GM23248 (cell line): Measurements from ENCODE around the gene RXRA. TPM values are rescaled to one million over a fixed set of nuclear protein-coding genes. Genes with fewer than 3 reads are reported as not detected.

Experiments used
- DNase-seq: peaks from one replicate; pipeline ENCODE4 v3.0.0-alpha.2; 2015
- H2AFZ ChIP-seq: fragments of 200-600 bp; sonication (generic); 2 replicates; pipeline ENCODE4 v1.6.1; 2016; ENCODE audit warnings: antibody characterized with exemption
- H3F3A ChIP-seq: fragments of 200-600 bp; sonication (generic); 2 replicates; pipeline ENCODE4 v1.6.1; 2016; ENCODE audit warnings: mild to moderate bottlenecking, antibody characterized with exemption, mixed run types; ENCODE audit not compliant: insufficient read depth
- H3K27ac ChIP-seq: fragments of 200-600 bp; sonication (generic); 2 replicates; pipeline ENCODE4 v1.5.1; 2016; ENCODE audit warnings: mild to moderate bottlenecking
- H3K27me3 ChIP-seq: fragments of 200-600 bp; sonication (generic); replicated peaks from 2 replicates; pipeline ENCODE4 v1.6.1; 2016; ENCODE audit warnings: mild to moderate bottlenecking; ENCODE audit not compliant: insufficient read depth
- H3K36me3 ChIP-seq: fragments of 200-600 bp; sonication (generic); 2 replicates; pipeline ENCODE4 v1.6.1; 2016; ENCODE audit warnings: low read depth, mild to moderate bottlenecking
- H3K4me1 ChIP-seq: fragments of 200-600 bp; sonication (generic); 2 replicates; pipeline ENCODE4 v1.6.1; 2016; ENCODE audit warnings: mild to moderate bottlenecking; ENCODE audit not compliant: insufficient read depth
- H3K4me2 ChIP-seq: fragments of 200-600 bp; sonication (generic); one replicate; pipeline ENCODE4 v1.6.1; 2016; ENCODE audit warnings: mild to moderate bottlenecking; ENCODE audit not compliant: unreplicated experiment
- H3K4me3 ChIP-seq: fragments of 200-600 bp; sonication (generic); 2 replicates; pipeline ENCODE4 v1.5.1; 2016; ENCODE audit warnings: mild to moderate bottlenecking
- H3K79me2 ChIP-seq: fragments of 200-600 bp; sonication (generic); 2 replicates; pipeline ENCODE4 v1.6.1; 2016; ENCODE audit warnings: mild to moderate bottlenecking; ENCODE audit not compliant: insufficient read depth
- H3K9ac ChIP-seq: fragments of 200-600 bp; sonication (generic); 2 replicates; pipeline ENCODE4 v1.6.1; 2016; ENCODE audit warnings: mild to moderate bottlenecking
- H3K9me2 ChIP-seq: fragments of 200-600 bp; sonication (generic); 2 replicates; pipeline ENCODE4 v1.6.1; 2016; ENCODE audit warnings: mixed run types, mild to moderate bottlenecking, moderate library complexity; ENCODE audit not compliant: insufficient read depth
- H3K9me3 ChIP-seq: fragments of 200-600 bp; sonication (generic); one replicate; pipeline ENCODE4 v1.6.1; 2017; ENCODE audit warnings: low read depth
- H4K20me1 ChIP-seq: fragments of 200-600 bp; sonication (generic); 2 replicates; pipeline ENCODE4 v1.6.0; 2016; ENCODE audit not compliant: insufficient read depth
- EZH2 ChIP-seq: fragments of 200-600 bp; sonication (generic); IDR thresholded peaks from 2 replicates; pipeline ENCODE4 v1.6.1; 2018; ENCODE audit warnings: antibody characterized with exemption, mild to moderate bottlenecking; ENCODE audit not compliant: insufficient read depth, poor library complexity, severe bottlenecking
- EZH2phosphoT487 ChIP-seq: fragments of 200-600 bp; sonication (generic); IDR thresholded peaks from 2 replicates; pipeline ENCODE4 v1.6.1; 2018; ENCODE audit warnings: antibody characterized with exemption, moderate library complexity, mild to moderate bottlenecking, low read depth; ENCODE audit not compliant: insufficient read depth
- WGBS, 2 experiments: methylation state at CpG; one replicate each; pipeline ENCODE4 v1.1.6; 2015 to 2017; ENCODE audit warnings: low lambda C conversion rate in 2 of 2, low coverage in 1 of 2; ENCODE audit errors: missing lambda C conversion rate in 2 of 2; 5-methylcytosine and 5-hydroxymethylcytosine counted together
- in situ Hi-C: fragments of 300-500 bp; cut with MboI; formaldehyde crosslinking; loops from 2 replicates; pipeline ENCODE4 v1.15.0; 2020
- polyA plus RNA-seq: library from polyadenylated mRNA; unstranded; fragments of >200 nt; fragmentation: Nextera tagmentation; extraction: Ambion mirVana; gene quantifications from 2 replicates; pipeline ENCODE4 v1.2.1, GENCODE V29; 2016
- total RNA-seq: library from RNA; depleted of rRNA; stranded (reverse); fragments of >200 nt; shearing (Covaris generic); gene quantifications from 2 replicates; pipeline ENCODE4 v1.2.3, GENCODE V29; 2014

Gene RXRA
- total and polyA plus RNA-seq, 2 experiments from 2014 or later, result 3.9 to 34.8 TPM

DNA sequence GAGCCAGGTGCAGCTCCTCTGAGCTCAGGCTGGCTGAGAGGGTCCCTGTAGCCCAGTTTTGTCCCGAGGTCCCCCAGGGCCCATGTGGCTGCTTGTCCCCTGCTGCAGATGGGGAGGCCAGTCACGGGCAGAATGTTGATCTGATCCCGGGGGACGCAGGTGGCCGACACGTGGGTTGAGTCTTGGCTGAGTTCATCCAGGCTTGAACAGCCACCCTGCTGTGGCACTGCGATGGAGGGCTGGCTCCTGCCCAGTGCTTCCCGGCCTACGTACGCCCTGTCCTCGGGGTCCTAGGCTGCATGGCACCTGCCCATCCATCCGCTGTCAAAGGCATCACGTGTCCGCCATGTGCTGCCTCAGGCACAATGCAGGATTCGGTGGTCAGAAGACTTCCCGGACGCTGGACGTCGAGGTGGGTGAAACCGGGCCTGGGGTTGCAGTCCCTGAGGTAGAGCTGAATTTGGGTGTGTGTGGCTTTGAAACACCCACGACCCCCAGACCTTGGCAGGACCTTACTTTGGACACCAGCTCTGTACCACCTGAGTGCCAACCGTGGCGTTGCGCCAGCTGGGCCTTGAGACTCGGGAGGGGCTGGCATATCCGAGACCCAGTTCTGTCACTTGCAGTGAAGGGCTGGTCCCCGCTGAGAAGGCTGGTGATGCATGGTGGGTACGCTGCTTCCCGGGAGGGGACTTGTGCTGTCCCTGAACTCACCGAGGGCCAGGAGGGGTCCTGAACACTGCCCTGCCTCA lies 22.3 kb downstream of the RXRA start:
- H3K9ac ChIP-seq, result no peak overlapping the region
- in situ Hi-C loops, result no loop called here
- H3K4me2 ChIP-seq, result no peak overlapping the region
- H3K4me1 ChIP-seq, result 0 out of 2 replicates have a peak, but pooled peaks cover 7% of the 10 kb centered on the region
- H3K9me2 ChIP-seq, result no peaks in the 10 kb centered on the region
- DNase-seq, result no peak
- peaks cover 99% of the 10 kb centered on the region for H3K79me2 ChIP-seq
- no peak overlapping the region for H3K27ac ChIP-seq
- H3K4me3 ChIP-seq, result no peak overlapping the region
- H3K27me3 ChIP-seq, result no peaks in the 10 kb centered on the region
- peaks cover 4% of the 10 kb centered on the region; the same call in 1 of the 2 replicates for H4K20me1 ChIP-seq
- H3K9me3 ChIP-seq, result no peaks in the 10 kb centered on the region
- H2AFZ ChIP-seq, result no peak overlapping the region
- no peak for TF ChIP-seq EZH2
- TF ChIP-seq EZH2phosphoT487, result no peak
- no peaks in the 10 kb centered on the region for H3F3A ChIP-seq
- H3K36me3 ChIP-seq, result no peaks in the 10 kb centered on the region
- WGBS, 2 experiments, result 72 to 75% methylated on average over 30 of the region's 30 CpGs

DNA sequence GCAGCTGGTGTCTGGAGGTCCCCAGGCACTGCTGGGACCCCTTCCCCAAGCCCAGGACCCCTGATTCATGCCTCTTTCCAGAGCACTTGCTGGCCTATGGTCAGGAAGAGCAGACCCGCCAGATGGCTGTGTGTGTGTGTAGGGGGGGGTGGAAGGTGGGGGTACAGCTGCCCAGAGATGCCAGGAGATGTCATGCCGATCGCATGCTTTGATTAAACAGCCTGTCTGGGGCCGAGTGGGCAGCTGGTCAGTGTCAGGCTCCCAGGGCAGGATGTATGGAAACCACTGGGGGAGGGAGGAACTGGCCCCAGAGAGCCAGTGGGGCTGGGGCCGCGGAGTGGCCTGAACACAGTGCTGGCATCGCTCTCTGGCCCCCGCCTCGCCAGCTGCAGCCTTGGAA lies 23.7 kb downstream of the RXRA start:
- WGBS, 2 experiments, result 82 to 86% methylated on average over 9 of the region's 9 CpGs
- in situ Hi-C loops, result no loop called here
- peaks cover 11% of the 10 kb centered on the region; the same call in 1 of the 2 replicates for H4K20me1 ChIP-seq
- no peak for DNase-seq
- H3K9me2 ChIP-seq, result no peaks in the 10 kb centered on the region
- no peak for TF ChIP-seq EZH2phosphoT487
- TF ChIP-seq EZH2, result no peak
- no peaks in the 10 kb centered on the region for H3K9me3 ChIP-seq
- no peaks in the 10 kb centered on the region for H3K27me3 ChIP-seq
- H3F3A ChIP-seq, result no peaks in the 10 kb centered on the region
- no peak overlapping the region for H3K4me2 ChIP-seq
- 0 out of 2 replicates have a peak, but pooled peaks cover 7% of the 10 kb centered on the region for H3K4me1 ChIP-seq
- peaks cover 99% of the 10 kb centered on the region for H3K79me2 ChIP-seq
- no peak overlapping the region for H3K27ac ChIP-seq
- H3K9ac ChIP-seq, result no peak overlapping the region
- no peaks in the 10 kb centered on the region for H3K36me3 ChIP-seq
- no peak overlapping the region for H2AFZ ChIP-seq
- no peak overlapping the region for H3K4me3 ChIP-seq

DNA sequence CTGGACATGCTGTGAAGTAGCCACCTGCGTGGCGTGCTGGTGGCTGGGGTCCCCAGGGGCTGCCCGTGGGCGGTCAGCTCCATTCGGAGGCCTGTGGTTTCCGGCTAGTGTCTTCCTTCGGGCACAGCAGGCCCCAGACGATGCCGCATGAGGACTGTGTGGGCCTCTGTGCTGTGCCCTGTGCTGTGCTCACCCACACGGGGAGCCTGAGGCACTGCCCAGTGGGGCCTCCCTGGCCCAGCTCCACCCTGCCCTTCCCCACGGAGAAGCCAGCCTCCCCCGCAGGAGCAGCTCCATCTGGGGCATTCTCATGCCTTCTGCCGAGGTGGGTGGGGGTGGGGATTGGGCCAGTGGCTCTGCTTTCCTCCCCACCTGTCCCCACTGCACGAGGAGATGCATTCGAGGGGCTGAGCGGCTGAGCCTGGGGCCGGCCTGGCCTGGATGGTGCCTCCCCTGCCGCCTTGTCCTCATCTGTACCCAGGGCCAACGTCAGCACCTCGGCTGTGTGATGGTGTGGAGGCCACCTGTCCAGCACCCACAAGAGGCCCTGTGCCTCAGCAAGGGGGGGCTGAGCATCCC lies 24.2 kb downstream of the RXRA start:
- no peaks in the 10 kb centered on the region for H3F3A ChIP-seq
- no peaks in the 10 kb centered on the region for H3K9me3 ChIP-seq
- H3K27ac ChIP-seq, result no peak overlapping the region
- no peak overlapping the region for H2AFZ ChIP-seq
- no peak overlapping the region for H3K4me2 ChIP-seq
- in situ Hi-C loops, result no loop called here
- H3K9me2 ChIP-seq, result no peaks in the 10 kb centered on the region
- TF ChIP-seq EZH2 (no peak), EZH2phosphoT487 (no peak)
- H3K36me3 ChIP-seq, result no peaks in the 10 kb centered on the region
- peaks cover 10% of the 10 kb centered on the region; the same call in 1 of the 2 replicates for H4K20me1 ChIP-seq
- 0 out of 2 replicates have a peak, but pooled peaks cover 7% of the 10 kb centered on the region for H3K4me1 ChIP-seq
- DNase-seq, result no peak
- no peak overlapping the region for H3K4me3 ChIP-seq
- H3K27me3 ChIP-seq, result no peaks in the 10 kb centered on the region
- 59 to 63% methylated on average over 18 to 20 of the region's 20 CpGs for WGBS, 2 experiments
- no peak overlapping the region for H3K9ac ChIP-seq
- H3K79me2 ChIP-seq, result peaks cover 99% of the 10 kb centered on the region

DNA sequence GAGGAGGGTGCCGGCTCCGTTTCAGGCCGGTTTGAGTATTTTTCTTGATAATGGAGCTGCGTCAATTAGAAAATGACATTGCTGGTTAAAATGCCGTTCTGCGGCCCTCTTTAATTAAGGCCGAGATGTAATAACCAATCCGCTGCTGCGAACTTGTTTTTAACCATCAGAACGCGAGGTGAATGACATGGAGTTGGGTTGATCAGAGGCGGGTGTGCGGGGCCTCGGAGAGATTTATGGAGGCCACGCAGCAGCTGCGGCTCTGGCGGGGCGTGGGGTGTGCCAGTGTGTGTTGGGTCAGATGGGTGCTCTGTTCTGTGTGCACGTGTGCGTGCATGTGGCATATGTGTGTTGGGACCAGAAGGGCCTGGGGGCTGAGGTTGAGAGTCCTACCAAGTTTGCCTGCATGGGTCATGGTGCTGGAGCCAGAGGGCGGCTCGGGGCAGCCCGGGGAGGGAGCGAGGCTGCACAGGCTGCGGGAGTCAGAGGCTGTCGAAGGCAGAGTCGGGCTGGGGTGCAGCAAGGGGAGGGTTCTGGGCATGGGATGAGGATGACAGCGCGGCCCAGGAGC lies 25.4 kb downstream of the RXRA start:
- DNase-seq, result no peak
- Histone ChIP-seq H4K20me1 (peaks cover 10% of the 10 kb centered on the region; the same call in 1 of the 2 replicates), H3K36me3 (no peaks in the 10 kb centered on the region), H3K9me3 (no peaks in the 10 kb centered on the region), H3K27ac (no peak overlapping the region), H3K4me1 (0 out of 2 replicates have a peak, but pooled peaks cover 7% of the 10 kb centered on the region), H3K9me2 (no peaks in the 10 kb centered on the region), H3K4me2 (no peak overlapping the region), H2AFZ (no peak overlapping the region), H3F3A (no peaks in the 10 kb centered on the region), H3K27me3 (no peaks in the 10 kb centered on the region), H3K79me2 (peaks cover 99% of the 10 kb centered on the region), H3K9ac (no peak overlapping the region), H3K4me3 (no peak overlapping the region)
- no peak for TF ChIP-seq EZH2phosphoT487
- TF ChIP-seq EZH2, result no peak
- in situ Hi-C loops, result no loop called here
- 84 to 89% methylated on average over 24 to 29 of the region's 29 CpGs for WGBS, 2 experiments
